HG02938 (cell line): ENCODE results near the gene ADAP1.
A peak's percentile ranks its signal among the peaks of the same experiment; 100 is the strongest.

Experiments
- ATAC-seq: cut with Tn5 transposase; IDR thresholded peaks from one replicate; pipeline ENCODE4 v1.9.1; 2021; ENCODE audit warnings: mild to moderate bottlenecking, moderate library complexity; ENCODE audit not compliant: unreplicated experiment

The ADAP1 gene

DNA sequence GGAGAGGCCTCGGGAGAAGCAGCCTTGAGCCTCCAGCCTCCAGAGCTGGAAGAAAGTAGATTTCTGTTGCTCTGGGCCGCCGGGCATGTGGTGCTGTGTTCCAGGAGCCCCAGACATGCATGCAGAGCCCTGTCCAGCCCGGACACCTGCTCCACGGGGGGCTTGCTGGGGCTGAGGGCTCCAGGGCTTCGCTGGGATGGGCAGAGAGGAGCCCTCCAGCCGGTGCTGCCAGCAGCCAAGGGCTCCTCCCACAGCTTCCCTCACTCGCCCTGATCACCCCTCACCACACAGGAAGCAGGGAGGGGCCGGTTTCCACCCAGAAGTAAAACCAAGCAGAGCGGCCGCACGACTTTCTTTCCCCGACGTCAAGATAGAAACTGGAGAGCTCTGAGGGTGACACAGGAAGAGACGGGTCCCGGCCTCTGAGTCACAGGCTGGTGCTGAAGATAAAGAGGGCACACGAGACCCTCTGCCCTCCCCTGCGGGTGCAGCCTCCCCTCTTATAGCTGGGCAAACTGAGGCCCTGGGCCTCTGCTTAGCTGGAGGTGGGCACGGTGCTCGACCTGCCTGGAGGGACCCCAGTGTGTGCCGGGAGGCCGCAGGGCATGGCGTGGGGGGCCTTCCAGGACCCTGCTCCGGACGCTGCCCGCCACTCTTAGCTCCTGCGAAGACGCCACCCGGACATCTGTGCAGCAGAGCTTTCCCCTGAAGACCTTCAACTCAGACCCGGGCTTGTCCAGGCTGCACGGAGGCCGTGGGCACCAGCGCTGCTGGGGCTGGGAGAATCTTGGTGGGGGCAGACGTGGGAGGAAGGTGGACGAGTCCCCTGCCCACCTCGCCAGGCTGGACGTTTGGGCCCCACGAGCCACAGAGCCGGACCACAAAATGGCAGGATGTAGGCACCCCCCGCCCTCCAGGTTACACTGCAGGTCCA, 31.1 kb downstream of the ADAP1 start:
- peak; percentile 82 for ATAC-seq

DNA sequence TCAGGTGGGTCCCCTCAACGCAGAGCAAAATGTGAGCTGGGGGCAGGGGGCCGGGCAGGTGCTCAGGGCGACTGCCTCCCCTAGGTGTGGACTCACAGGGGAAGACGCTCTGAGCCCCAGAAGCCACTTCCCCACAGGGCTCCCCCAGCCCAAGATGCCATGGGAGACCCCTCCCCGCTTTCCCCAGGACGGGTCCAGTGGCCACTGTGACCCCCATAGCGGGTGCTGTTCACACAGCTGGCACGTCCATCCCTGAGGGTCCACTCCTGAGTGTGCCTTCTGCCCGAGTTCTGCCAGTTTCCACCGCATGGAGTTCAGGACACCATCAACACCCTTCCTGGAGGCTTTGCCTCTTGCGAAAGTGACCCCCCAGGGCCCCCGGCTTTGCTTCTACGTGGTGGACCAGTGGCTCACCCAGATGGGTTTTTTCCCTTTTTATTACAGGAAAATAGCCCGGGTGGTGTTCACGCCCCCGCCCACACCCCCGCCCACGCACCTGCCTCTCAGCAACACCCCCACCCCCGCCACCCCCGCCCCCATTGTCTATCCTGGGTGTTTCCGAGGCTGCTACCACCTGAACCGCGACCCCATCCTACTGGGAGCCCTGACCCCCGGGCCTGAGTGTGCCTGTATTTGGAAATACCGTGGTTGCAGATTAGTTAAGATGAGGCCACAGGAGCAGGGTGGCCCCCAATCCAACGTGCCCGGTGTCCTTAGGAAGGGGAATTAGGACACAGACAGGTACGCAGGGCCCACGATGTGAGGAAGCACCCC, 32.0 kb downstream of the ADAP1 start:
- ATAC-seq = no peak

DNA sequence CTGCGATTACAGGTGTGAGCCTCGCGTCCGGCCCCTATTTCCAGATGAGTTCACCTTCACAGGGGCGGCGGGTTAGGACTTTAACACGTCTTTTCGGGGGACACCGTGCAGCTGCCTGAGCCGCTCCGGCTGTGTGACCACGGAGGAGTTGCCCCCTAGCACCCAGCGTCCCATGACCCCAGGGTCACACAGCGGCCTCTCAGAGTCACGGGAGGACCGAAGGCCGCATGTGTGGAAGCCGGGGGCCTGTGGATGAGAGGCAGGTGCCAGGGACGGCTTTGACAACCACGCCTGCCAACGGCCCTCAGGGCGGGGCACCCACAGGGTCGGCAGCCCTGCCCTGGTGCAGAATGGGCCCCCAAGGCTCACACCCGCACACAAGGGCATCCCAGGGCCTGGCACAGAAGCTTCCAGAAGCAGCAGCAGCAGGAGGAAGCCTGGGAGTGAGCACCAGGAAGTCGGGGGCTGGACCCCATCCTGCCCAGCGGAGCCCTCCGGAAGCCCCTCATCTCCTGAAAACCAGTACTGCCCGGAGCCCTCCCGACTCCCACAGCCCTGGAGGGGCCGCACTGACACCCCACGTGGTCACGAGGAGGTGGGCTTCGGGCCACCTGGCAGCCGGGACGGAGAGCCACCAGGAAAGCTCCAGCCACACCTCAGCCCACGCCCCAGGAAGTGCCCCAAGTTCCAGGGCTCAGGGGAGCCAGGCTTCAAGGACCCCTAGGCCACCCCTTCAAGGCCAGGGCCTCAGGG, 32.7 kb downstream of the ADAP1 start:
- no peak for ATAC-seq

DNA sequence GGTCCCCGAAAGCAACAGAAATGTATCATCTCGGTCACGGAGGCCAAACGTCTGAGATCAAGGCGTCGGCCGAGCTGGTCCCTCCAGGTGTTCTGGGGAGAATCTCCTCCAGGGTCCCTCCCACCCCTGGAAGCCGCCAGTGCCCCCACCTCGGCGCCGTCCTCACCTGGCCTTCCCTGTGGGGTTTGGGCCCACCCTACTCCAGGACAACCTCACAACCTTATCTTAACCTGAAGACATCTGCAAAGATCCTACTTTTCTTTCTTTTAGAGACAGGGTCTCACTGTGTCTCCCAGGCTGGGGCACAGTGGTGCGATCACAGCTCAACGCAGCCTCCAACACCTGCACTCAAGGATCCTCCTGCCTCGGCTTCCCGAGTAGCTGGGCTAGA, 33.4 kb downstream of the ADAP1 start:
- ATAC-seq = no peak

DNA sequence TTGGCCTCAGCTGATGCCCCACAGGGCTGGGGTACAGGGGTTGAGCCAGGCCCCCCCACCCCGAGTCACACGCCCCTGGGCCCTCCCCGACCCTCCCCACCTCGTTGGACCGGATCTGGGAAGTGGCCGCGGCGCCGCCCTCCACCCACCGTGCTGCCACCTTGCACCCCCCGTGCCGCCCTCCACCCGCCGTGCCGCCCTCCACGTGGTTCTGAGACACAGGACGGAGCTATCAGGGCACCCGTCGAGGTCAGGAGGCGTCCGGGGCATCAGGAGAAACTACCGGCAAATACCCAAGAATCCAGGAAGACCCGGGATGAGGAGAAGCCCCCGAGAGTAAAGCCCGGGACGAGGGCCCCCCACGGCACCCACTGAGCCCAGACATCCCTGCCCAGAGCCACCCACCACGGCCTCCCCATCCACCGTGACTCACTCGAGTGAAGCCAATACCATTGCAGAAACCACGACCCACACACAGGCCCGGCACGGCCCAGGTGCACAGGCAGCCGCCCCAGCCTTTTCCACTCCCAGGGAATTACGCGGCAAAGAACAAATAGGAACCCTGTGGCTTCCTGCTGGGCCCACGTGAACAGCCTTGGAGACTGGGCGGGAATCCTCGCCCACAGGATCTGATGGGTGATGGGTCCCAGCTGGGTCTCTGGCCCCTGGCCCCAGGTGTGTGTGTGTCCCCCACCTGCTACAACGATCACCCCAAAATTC, 34.0 kb downstream of the ADAP1 start:
- no peak for ATAC-seq

DNA sequence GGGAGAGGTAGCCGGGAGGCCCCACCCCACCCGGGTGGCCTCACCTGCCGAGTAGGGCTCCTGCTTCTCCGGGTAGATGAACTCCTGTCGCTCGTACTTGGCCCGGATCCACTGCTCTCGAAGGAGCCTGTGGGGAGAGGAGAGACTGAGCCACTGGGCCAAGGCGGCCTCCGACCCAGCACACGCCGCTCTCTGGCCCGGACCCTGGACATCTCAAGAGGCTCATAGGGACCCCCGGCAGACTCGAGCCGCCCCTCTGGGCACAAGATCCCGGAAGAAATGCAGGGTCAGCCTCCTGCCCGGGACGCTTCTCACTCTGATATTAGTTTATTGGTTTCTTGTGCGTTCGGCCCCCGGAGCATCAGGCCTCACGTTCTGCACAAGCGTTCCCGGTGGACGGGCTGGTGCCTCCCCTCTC, 34.5 kb downstream of the ADAP1 start:
- no peak for ATAC-seq

DNA sequence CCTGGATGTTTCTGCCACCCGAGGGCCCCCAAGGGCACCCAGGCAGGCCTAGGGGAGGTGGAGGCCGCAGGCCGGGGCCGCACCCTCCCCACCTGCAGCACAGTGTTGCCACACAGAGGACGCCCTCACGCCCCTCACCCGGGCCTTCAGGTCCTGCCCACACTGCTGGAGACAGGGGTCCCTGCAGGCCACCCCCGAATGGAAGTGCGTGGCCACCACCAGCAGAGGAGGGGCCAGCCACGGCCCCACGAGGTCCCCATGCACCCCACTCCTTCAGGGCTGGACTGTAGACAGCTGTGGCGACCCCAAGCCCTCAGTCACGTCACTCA, 35.4 kb downstream of the ADAP1 start:
- no peak for ATAC-seq

DNA sequence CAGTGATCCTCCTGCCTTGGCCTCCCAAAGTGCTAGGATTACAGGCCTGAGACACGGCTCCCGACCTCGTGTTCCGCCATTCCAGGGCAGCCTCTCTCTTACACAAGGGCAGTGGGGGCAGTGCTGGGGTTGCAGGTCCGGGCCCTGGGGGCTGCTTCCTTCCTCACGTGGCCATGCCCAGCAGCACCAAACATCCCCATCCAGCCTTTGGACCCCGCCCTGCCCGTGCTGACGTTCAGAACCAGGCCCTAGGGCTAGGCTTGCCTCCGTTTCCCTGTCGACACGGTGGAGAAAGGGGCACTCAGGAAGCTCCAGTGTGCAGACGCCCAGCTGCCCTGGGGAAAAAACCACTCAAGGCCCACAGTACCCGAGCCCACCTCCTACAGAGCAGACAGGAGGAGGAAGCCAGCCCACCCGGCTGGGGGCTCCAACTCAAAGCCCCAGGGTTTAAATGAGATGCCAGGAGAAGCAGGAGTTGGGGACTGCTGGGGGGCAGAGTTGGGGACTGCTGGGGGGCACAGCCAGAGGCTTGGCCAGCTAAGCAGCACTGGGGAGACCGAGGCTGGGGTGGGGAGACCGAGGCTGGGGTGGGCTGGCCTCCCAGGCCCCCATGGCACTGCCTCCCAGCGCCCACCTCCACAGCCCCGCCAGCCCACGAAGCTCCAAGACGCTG, 35.9 kb downstream of the ADAP1 start:
- no peak for ATAC-seq

DNA sequence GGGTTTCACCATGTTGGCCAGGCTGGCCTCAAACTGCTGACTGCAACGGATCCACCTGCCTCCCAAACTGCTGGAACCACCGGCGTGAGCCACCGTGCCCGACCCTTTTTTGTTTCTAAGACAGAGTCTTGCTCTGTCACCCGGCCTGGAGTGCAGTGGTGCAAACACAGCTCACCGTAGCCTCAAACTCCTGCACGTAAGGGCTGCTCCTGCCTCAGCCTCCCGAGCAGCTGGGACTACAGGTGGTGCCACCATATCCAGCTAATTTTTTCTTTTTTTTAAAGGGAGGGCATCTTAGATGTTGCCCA, 36.4 kb downstream of the ADAP1 start:
- no peak for ATAC-seq

DNA sequence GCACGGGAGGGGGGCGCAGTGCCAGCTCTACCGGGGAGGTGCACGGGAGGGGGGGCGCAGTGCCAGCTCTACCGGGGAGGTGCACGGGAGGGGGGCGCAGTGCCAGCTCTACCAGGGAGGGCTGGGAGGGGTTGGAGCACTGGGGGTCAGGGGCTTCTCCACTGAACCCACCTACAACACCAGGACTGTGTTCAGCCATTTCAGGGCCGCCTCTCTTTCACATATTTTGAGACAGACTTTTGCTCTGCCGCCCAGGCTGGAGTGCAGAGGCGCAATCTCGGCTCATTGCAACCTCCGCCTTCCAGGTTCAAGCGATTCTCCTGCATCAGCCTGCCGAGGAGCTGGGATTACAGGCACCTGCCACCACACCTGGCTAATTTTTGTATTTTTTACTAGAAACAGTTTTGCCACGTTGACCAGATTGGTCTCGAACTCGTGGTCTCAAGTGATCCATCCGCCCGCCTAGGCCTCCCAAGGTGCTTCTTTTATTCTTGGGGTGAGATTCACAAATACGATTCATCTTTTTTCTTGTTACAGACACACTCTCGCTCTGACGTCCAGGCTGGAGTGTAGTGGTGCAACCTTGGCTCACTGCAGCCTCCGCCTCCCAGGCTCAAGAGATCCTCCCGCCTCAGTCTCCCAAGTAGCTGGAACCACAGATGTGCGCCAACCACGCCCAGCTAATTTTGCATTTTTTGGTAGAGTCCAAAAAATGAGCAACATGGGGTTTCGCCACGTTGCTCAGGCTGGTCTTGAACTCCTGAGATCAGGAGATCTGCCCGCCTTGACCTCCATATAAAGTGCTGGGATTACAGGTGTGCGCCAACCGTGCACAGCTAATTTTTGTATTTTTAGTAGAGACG, 37.0 kb downstream of the ADAP1 start:
- no peak for ATAC-seq

DNA sequence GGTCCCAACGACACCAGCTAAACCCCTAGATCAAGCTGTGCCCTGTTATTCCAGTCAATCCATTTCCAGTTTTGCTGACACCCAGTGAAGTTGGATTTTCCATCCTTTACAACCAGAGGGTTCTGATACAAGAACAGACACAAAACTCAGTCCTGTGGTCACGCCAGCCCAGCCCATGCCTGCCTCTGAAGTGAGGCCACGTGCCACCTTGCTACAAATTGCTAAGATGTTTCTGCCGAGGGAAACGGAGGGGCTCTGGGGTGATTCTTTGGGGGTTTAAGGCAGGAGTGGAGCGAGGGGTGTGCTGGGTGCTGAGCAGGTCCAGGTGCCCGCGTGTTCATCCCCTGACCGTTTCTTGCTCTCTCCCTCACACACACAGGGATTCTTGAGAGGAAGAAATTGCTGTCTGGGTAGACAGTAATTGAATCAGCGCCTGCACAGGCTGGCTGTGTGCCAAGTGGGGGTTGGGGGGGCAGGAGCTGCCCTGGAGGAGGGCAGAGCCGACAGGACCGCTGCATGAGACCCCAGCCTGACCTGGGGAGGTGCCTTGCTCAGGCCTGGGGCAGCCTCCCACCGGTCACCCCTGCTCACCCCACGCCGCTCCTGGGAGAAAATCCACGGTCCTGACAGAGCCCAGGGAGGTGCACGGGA, 38.1 kb downstream of the ADAP1 start:
- no peak for ATAC-seq

DNA sequence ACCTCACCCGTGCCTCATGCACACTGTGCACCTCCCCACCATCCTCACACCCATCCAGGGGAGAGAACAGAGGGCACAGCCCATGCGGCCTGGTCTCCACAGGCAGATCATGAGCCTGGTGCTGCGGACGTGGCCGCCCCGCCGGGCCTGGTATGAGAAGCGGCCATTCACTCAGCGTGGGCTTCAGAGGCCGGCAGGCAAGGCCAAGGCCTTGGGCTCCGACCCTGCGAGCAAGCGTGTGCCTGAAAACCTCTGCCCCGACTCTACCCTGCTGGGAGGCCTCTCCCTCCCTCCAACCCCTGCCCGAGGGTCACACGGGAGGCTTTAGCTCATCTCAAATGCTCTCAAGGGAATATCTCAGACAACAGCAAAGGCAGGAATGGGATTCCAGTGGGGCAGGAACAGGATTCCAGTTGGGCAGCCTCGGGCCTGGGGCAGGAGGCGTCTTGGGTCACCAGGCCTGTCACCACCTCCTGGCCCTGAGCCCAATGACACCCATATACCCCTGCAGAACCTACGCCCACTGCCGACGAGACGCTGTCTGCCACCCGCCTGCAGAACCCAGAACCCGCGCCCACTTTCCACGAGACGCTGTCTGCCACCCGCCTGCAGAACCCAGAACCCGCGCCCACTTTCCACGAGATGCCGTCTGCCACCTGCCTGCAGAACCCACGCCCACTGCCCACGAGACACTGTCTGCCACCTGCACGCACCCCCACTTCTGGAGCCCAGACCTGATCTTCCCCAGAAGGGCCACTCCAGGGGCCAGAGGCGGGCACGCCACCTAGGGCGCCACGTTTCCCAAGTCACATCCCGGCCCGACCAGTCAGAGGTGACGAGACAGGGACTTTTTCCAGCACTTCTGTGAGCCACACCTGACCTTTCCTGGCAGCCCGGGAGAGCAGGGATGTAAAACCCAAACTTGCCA, 38.9 kb downstream of the ADAP1 start:
- no peak for ATAC-seq

DNA sequence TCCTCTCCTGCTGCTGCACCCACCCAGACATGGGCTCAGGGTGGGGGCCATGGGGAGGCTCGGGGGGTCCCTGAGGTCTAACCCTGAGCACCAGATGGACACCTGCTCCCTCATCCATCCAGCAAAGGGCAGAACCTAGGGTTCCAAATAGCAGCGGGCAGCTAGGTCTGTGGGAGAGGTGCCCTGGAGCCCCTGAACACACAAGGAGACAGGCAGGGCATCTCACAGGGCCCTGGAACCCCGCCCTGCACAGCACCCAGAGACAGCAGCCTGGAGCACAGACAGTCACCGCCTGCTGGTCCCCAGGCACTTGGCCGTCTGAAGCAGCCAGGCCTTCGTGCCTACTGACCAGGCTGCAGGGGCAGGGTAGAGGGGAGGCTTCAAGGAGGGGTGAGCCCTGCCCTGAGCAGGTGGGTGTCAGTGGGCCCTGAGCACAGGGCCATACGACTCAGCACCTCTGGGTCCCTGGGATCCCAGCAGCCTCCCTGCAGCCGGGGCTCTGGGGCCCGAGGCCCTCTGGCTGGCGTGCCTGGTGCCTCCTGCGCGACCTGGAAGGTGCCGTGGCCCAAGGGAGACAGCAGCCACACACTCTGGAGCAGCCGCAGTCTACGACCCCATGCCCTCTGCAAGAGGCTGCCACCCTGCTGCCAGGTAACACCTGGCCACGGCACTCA, 39.8 kb downstream of the ADAP1 start:
- ATAC-seq = no peak

DNA sequence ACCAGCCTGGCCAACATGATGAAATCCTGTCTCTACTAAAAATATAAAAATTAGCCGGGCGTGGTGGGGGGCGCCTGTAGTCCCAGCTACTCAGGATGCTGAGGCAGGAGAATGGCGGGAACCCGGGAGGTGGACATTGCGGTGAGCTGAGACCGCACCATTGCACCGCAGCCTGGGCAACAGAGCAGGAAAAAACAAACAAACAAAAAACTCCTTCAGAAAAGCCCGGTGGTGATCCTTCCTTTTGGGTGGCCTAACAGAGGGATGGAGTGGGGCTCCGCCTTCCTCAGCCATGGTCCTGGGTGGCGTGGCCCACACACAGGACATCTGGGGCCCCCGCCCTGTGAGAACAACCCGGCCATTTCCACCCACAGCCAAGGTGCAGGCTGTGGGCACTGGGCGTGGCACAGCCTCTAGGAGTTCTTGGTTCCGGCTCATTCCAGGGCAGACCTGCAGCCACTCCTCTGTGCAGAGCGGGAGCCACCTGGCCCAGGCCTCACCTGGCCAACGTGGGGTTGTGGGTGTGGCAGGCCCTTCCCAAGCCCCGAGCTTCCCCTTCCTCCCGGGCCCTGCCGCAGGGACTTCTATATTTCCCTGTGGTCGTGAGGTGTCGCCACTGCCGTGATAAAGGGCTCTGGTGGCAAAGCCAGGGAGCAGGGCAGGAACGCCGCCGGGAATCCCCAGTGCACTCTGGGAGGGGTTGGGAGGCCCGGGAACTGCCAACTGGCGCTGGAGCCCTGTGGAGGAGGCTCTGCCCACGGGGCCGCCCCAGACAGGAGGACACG, 40.6 kb downstream of the ADAP1 start:
- ATAC-seq = no peak

DNA sequence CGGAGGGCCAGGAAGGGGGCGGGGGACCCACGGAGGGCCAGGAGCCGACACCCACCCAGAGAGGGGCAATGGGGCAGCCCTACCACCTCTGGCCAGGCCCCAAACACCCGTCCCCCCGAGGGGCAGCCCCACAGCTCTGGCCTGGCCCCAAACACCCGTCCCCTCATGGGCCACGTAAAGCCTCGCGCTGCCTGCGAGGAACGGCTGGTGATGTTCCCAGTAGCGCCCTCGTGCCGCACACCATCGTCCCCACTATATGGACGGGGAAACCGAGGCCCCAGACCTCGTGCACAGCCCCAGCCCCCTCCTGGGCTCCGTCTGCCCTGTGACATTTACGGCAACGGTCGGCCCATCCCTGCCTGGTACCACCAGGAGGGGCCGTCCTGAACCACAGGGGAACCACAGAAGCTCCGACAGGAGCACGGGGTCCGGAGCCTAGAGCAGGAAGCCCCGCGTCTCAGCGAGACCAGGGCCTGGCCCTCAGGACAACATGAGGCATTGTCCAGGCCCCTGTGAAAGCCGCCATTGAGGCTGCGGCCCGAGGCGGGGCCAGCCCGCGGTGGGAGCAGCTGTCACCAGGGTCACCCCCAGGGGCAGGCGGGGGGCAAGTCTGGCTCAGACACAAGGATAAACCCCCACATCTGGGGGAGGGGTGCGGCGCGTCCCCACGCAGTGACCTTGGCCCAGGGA, 42.5 kb downstream of the ADAP1 start:
- no peak for ATAC-seq

DNA sequence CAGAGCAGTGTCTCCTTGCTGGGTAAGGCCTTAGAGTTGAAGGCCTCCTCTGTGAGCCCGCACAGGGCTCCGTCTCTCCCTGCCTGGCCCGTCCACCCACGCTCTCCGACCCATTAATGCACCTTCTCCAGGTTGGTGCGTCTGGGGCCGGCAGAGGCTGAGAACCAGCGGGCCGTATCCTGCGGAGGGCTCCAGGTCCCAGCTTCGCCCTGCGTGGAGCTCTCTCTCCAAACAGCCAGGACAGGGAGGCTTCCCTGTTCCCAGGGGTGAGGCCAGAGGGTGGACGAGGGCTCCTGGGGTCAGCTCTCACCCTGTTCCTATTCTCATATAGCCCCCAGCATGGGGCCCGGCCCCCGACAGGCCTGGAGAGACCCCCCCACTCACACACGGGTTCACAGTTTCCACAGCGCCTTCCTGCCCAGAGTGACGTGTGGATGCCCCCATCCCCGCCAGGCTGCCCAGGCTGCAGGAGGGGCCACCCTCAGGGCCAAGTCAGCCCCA, 43.5 kb downstream of the ADAP1 start:
- no peak for ATAC-seq
